GM12878 (cell line): ENCODE measurements around the gene NDUFB4. TPM values are rescaled to one million over a fixed set of nuclear protein-coding genes. Genes with fewer than 3 reads are reported as not detected.

Source experiments
- ATAC-seq: fragments of 200-7000 bp; cut with Tn5 transposase; 3 replicates; pipeline ENCODE4 v1.9.1; 2020; ENCODE audit warnings: mild to moderate bottlenecking, moderate library complexity
- BruUV-seq: library from RNA; stranded (reverse); fragments of 400-500 nt; replicated peaks from 2 replicates; lab custom pipeline; 2021; lab: Mats Ljungman, UMichigan
- CTCF ChIA-PET: fragments of 300-600 bp; sonication (Branson Sonifier 250); formaldehyde crosslinking; extraction: SDS; loops from one replicate; lab custom pipeline; 2021; ENCODE audit warnings: inconsistent platforms; lab: Yijun Ruan, JAX
- POLR2A ChIA-PET: fragments of 350-600 bp; formaldehyde crosslinking; extraction: SDS; loops from one replicate; lab custom pipeline; 2021; ENCODE audit warnings: inconsistent platforms; lab: Charles Lee
- RAD21 ChIA-PET: fragments of 300-600 bp; sonication (Branson Sonifier 250); formaldehyde crosslinking; loops from one replicate; lab custom pipeline; 2023; ENCODE audit warnings: antibody characterized with exemption; ENCODE audit not compliant: unreplicated experiment; lab: Charles Lee
- SMC1A ChIA-PET: fragments of 300-600 bp; sonication (Branson Sonifier 250); formaldehyde crosslinking; loops from one replicate; lab custom pipeline; 2023; ENCODE audit not compliant: unreplicated experiment, uncharacterized antibody; lab: Charles Lee
- DNase-seq: peaks from one replicate; pipeline ENCODE4 v3.0.0-alpha.2; 2011; ENCODE audit warnings: low read depth, low spot score
- FAIRE-seq: peaks from 3 replicates; lab custom pipeline; 2011; peaks lifted over from hg19 to GRCh38; lab: Jason Lieb, UNC
- H2AFZ ChIP-seq: 2 replicates; pipeline ENCODE4 v1.6.0; 2011; ENCODE audit warnings: low read depth, low read length, control low read depth; ENCODE audit not compliant: control insufficient read depth
- H3K27ac ChIP-seq: 2 replicates; pipeline ENCODE4 v1.5.1; 2011; ENCODE audit warnings: control low read depth; ENCODE audit not compliant: control insufficient read depth, insufficient read depth
- H3K27me3 ChIP-seq, 2 experiments: replicated peaks in 1 of 2; 2 replicates each; pipeline versions ENCODE4 v1.6.0 to v1.6.1; 2011; ENCODE audit warnings: low read length in 1 of 2; ENCODE audit not compliant: control insufficient read depth in 2 of 2, insufficient read depth in 2 of 2
- H3K36me3 ChIP-seq, 2 experiments: 2 replicates each; pipeline ENCODE4 v1.5.1; 2011; ENCODE audit warnings: low read length in 1 of 2; ENCODE audit not compliant: control insufficient read depth in 2 of 2, insufficient read depth in 2 of 2
- H3K4me1 ChIP-seq: 2 replicates; pipeline ENCODE4 v1.6.1; 2011; ENCODE audit warnings: mild to moderate bottlenecking, low read length, moderate library complexity, mixed read lengths; ENCODE audit not compliant: control insufficient read depth, insufficient read depth
- H3K4me2 ChIP-seq: 2 replicates; pipeline ENCODE4 v1.6.0; 2011; ENCODE audit warnings: control low read depth; ENCODE audit not compliant: control insufficient read depth, insufficient read depth
- H3K4me3 ChIP-seq: fragments of 200-600 bp; sonication (generic); 2 replicates; pipeline ENCODE4 v1.5.1; 2016
- H3K79me2 ChIP-seq: 2 replicates; pipeline ENCODE4 v1.6.0; 2011; ENCODE audit warnings: low read length; ENCODE audit not compliant: control insufficient read depth, insufficient read depth
- H3K9ac ChIP-seq: 2 replicates; pipeline ENCODE4 v1.8.0; 2011; ENCODE audit warnings: low read length, control low read depth, mixed read lengths; ENCODE audit not compliant: control insufficient read depth, insufficient read depth
- H3K9me3 ChIP-seq: replicated peaks from 3 replicates; pipeline ENCODE4 v1.5.1; 2011; ENCODE audit warnings: mild to moderate bottlenecking, low read length; ENCODE audit not compliant: control insufficient read depth, insufficient read depth
- H4K20me1 ChIP-seq: 2 replicates; pipeline ENCODE4 v1.6.0; 2011; ENCODE audit not compliant: control insufficient read depth, insufficient read depth
- BCL11A ChIP-seq: IDR thresholded peaks from 2 replicates; pipeline ENCODE4 v1.6.1; 2011; ENCODE audit warnings: low read depth, low read length
- BHLHE40 ChIP-seq, 2 experiments: fragments of 450-650 bp in 1 of 2; IDR thresholded peaks; 2 replicates each; pipeline ENCODE4 v1.6.1; 2011 to 2017; ENCODE audit warnings: low read depth in 2 of 2, borderline replicate concordance in 1 of 2, improper control_type of control experiment in 1 of 2, low read length in 1 of 2, mild to moderate bottlenecking in 1 of 2
- CHD2 ChIP-seq: IDR thresholded peaks from 2 replicates; pipeline ENCODE4 v1.6.1; 2011; ENCODE audit warnings: low read depth, low read length, improper control_type of control experiment, borderline replicate concordance
- GATAD2B ChIP-seq: fragments of 450-650 bp; conservative IDR thresholded peaks from 2 replicates; pipeline ENCODE4 v1.6.1; 2017; ENCODE audit warnings: low read depth, mild to moderate bottlenecking, moderate library complexity
- HDAC2 ChIP-seq: fragments of 200-600 bp; sonication (generic); IDR thresholded peaks from 2 replicates; pipeline ENCODE4 v1.6.1; 2017
- HDGF ChIP-seq: fragments of 450-650 bp; IDR thresholded peaks from 2 replicates; pipeline ENCODE4 v1.6.1; 2016; ENCODE audit warnings: antibody characterized with exemption
- NFXL1 ChIP-seq: fragments of 450-650 bp; IDR thresholded peaks from 2 replicates; pipeline ENCODE4 v1.6.1; 2017; ENCODE audit warnings: antibody characterized with exemption, mild to moderate bottlenecking, borderline replicate concordance
- NFYA ChIP-seq: IDR thresholded peaks from 2 replicates; pipeline ENCODE4 v1.6.1; 2011; ENCODE audit warnings: low read depth, mild to moderate bottlenecking, low read length, improper control_type of control experiment, borderline replicate concordance
- POLR2AphosphoS2 ChIP-seq: IDR thresholded peaks from 2 replicates; pipeline ENCODE4 v1.6.1; 2011; ENCODE audit warnings: low read depth, mild to moderate bottlenecking, low read length, improper control_type of control experiment, moderate library complexity
- TCF7 ChIP-seq: IDR thresholded peaks from 2 replicates; pipeline ENCODE4 v1.6.1; 2014; ENCODE audit warnings: antibody characterized with exemption, borderline replicate concordance
- ZNF207 ChIP-seq: fragments of 450-650 bp; IDR thresholded peaks from 2 replicates; pipeline ENCODE4 v1.6.1; 2014; ENCODE audit warnings: antibody characterized with exemption, mild to moderate bottlenecking, borderline replicate concordance
- WGBS: methylation state at CpG from one replicate; pipeline ENCODE4 v1.1.6; 2016; ENCODE audit warnings: low lambda C conversion rate; ENCODE audit not compliant: insufficient replicate concordance, insufficient coverage; ENCODE audit errors: missing lambda C conversion rate; 5-methylcytosine and 5-hydroxymethylcytosine counted together
- in situ Hi-C: fragments of 300-500 bp; cut with MboI; formaldehyde crosslinking; loops from 9 replicates; pipeline ENCODE4 v1.14.3; 2018; ENCODE audit warnings: mixed read lengths
- intact Hi-C: fragments of 100-400 bp; cut with micrococcal nuclease; formaldehyde crosslinking; loops from one replicate; pipeline ENCODE4 v1.14.2; 2022; ENCODE audit not compliant: unreplicated experiment
- polyA plus RNA-seq, 11 experiments: library from polyadenylated mRNA; depleted of rRNA in 4 of 11; unstranded in 6 of 11; stranded (reverse) in 5 of 11; fragments of >200 nt; fragmentation: Nextera tagmentation in 4 of 11; fragmentation: Illumina TruSeq in 1 of 11; extraction: Ambion mirVana in 4 of 11; extraction: Trizol in 1 of 11; gene quantifications; 1 replicate in 1 of 11; 2 replicates in 10 of 11; pipeline versions ENCODE4 v1.2.1 to v1.2.3, GENCODE V29; 2011 to 2016; ENCODE audit warnings: inconsistent platforms in 2 of 11, missing spikeins in 2 of 11, low read depth in 1 of 11
- total RNA-seq, 4 experiments: library from RNA; depleted of rRNA in 3 of 4; stranded (reverse); fragments of >200 nt in 3 of 4; fragmentation: Illumina TruSeq in 1 of 4; extraction: Trizol in 1 of 4; gene quantifications; 2 replicates each; pipeline versions ENCODE4 v1.2.1 to v1.2.3, GENCODE V29; 2013 to 2021

NDUFB4 gene
- total and polyA plus RNA-seq, 10 of the 15 experiments (the other 5 are each of a cell fraction or from before 2014, with no cell fraction given): 155 to 864 (median 387) TPM

- no TSS peak for BruUV-seq
- ATAC-seq: no peak
- H3K27me3 ChIP-seq: no peaks in the 10 kb centered on the region
- no peaks in the 10 kb centered on the region for H3K4me1 ChIP-seq
- H3K9me3 ChIP-seq: no peaks in the 10 kb centered on the region
- WGBS: 13% methylated on average over 5 of the region's 5 CpGs
- POLR2A ChIA-PET: no interaction called here
- CTCF ChIA-PET: interaction anchor here (1.2 to 1.8 kb wide), 2 partner anchors 135 to 243 kb away, joined by 4 to 6 read pairs; no protein-coding TSS in a partner anchor
- in situ Hi-C loops (loop anchor here (5.0 kb wide), 1 partner anchor 310 kb away; no protein-coding TSS in a partner anchor), intact Hi-C loops (loop anchor here (10.0 kb wide), 1 partner anchor 728 kb away; no protein-coding TSS in a partner anchor)
- no peak overlapping the region for H3K27ac ChIP-seq
- no peak overlapping the region for H3K9ac ChIP-seq
- SMC1A ChIA-PET: no interaction called here
- DNase-seq: no peak
- H2AFZ ChIP-seq: no peak overlapping the region
- H3K36me3 ChIP-seq: no peaks in the 10 kb centered on the region
- no peak for TF ChIP-seq BHLHE40 (IDR thresholded peaks at IDR 0.05; ENCODE audit: borderline replicate concordance in 1 of 2, low read depth in 2 of 2, low read length in 1 of 2)
- TF ChIP-seq CHD2: no peak
- TF ChIP-seq POLR2AphosphoS2: no peak
- TF ChIP-seq NFYA: no peak
- TF ChIP-seq ZNF207: no peak
- TF ChIP-seq GATAD2B: no peak
- TF ChIP-seq HDGF: no peak
- no peak for TF ChIP-seq NFXL1
- no peak for TF ChIP-seq TCF7
- no peak for TF ChIP-seq HDAC2
- no peak for TF ChIP-seq BCL11A
- H3K4me2 ChIP-seq: no peak overlapping the region
- RAD21 ChIA-PET: interaction anchor here (0.9 kb wide), 1 partner anchor 134 kb away, joined by 3 read pairs; no protein-coding TSS in a partner anchor
- no peak for FAIRE-seq
- no peak overlapping the region for H3K4me3 ChIP-seq
- no peaks in the 10 kb centered on the region for H3K79me2 ChIP-seq
- H4K20me1 ChIP-seq: no peaks in the 10 kb centered on the region
Observed at GRCh38 chr3:120552184-120553172, 43.7 kb upstream of the NDUFB4 start.
